SU-DHL-6 (cell line): ENCODE measurements around the gene TMEM273.

Experiments used
- H2AFZ ChIP-seq: fragments of 200-600 bp; sonication (generic); 2 replicates; pipeline ENCODE4 v1.6.1; 2014; ENCODE audit warnings: low read depth, mild to moderate bottlenecking, moderate library complexity, mixed read lengths, antibody characterized with exemption, low read length; ENCODE audit not compliant: severe bottlenecking
- H3F3A ChIP-seq: fragments of 200-600 bp; shearing (Covaris generic); 2 replicates; pipeline ENCODE4 v1.6.0; 2016; ENCODE audit warnings: antibody characterized with exemption, mild to moderate bottlenecking; ENCODE audit not compliant: insufficient read depth
- H3K27ac ChIP-seq: fragments of 200-600 bp; sonication (generic); 2 replicates; pipeline ENCODE4 v1.5.1; 2016; ENCODE audit warnings: low read depth, mild to moderate bottlenecking, low read length, moderate library complexity, mixed read lengths
- H3K27me3 ChIP-seq: fragments of 200-600 bp; sonication (generic), shearing (Covaris generic); 2 replicates; pipeline ENCODE4 v1.6.0; 2014; ENCODE audit warnings: mild to moderate bottlenecking, low read length
- H3K36me3 ChIP-seq: fragments of 200-600 bp; sonication (generic); 2 replicates; pipeline ENCODE4 v1.6.1; 2014; ENCODE audit warnings: mild to moderate bottlenecking, low read length, mixed read lengths
- H3K4me2 ChIP-seq: fragments of 300-600, 200-600 bp; shearing (Covaris generic), sonication (generic); 2 replicates; pipeline ENCODE4 v1.6.0; 2014; ENCODE audit warnings: low read length, low read depth, mild to moderate bottlenecking; ENCODE audit not compliant: poor library complexity, severe bottlenecking
- H3K4me3 ChIP-seq: fragments of 200-600 bp; sonication (generic); 2 replicates; pipeline ENCODE4 v1.5.1; 2014; ENCODE audit warnings: antibody characterized with exemption, low read length, mild to moderate bottlenecking, mixed read lengths; ENCODE audit not compliant: insufficient read depth, poor library complexity, severe bottlenecking
- H3K79me2 ChIP-seq: fragments of 200-600 bp; sonication (generic); 2 replicates; pipeline ENCODE4 v1.6.1; 2014; ENCODE audit warnings: mild to moderate bottlenecking, low read length, moderate library complexity; ENCODE audit not compliant: insufficient read depth
- H3K9ac ChIP-seq: fragments of 200-600 bp; sonication (generic); 2 replicates; pipeline ENCODE4 v1.7.0; 2014; ENCODE audit warnings: mild to moderate bottlenecking, low read length
- H3K9me2 ChIP-seq: fragments of 200-600 bp; sonication (generic); replicated peaks from 2 replicates; pipeline ENCODE4 v1.6.1; 2014; ENCODE audit warnings: low read length; ENCODE audit not compliant: insufficient read depth
- H3K9me3 ChIP-seq: fragments of 200-600 bp; sonication (generic); 2 replicates; pipeline ENCODE4 v1.6.1; 2014; ENCODE audit warnings: low read length, mixed read lengths; ENCODE audit not compliant: insufficient read depth
- H4K20me1 ChIP-seq: fragments of 200-600 bp; sonication (generic); 2 replicates; pipeline ENCODE4 v1.6.1; 2014; ENCODE audit warnings: low read depth, mild to moderate bottlenecking, antibody characterized with exemption, low read length, moderate library complexity, mixed read lengths
- CTCF ChIP-seq: fragments of 200-600 bp; sonication (generic); IDR thresholded peaks from one replicate; pipeline ENCODE4 v1.5.1; 2017; ENCODE audit warnings: antibody characterized with exemption, mild to moderate bottlenecking, low read length, moderate library complexity; ENCODE audit not compliant: insufficient read depth, poor library complexity, severe bottlenecking
- EZH2phosphoT487 ChIP-seq: fragments of 200-600 bp; sonication (generic), shearing (Covaris generic); conservative IDR thresholded peaks from 2 replicates; pipeline ENCODE4 v1.6.1; 2018; ENCODE audit warnings: mild to moderate bottlenecking, antibody characterized with exemption, low read length, moderate library complexity, mixed read lengths

The TMEM273 gene

DNA sequence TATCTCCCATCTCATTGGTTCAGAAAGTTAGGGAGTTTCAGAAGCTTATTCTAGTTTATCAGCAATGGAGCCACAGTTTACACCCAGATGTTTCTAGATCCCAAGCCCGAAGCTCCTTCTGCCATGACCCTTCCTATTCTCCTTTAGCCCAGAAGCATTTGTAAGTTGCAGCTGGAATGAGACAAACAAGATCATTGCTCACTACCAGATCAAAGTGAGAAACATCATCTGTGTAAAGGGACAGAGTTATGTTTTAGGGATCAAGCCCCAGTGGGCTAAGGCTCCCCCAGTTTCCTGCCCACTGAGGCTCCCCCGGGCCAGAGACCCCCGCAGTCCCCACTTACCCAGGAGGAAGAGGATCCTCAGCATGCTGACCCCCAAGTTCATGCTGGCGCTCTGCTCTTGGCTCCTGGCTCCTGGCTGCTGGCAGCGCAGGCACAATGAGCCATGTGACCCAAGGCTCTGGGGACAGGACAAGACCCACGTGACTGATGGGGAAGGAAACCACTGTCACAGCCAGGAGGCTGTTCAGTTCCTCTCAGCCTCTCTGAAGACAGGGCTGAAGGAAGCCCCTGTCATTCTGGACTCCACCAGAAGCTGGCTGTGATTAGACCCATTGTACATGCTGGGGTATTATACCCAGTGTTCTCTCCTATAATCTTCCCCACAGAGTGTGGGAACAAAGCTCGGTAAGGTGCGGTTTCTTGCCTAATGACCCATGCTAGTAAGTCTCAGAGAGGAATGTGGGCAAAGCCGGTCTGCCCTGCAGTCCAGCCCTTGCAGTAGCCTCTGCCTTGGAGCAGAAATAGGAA, at the start of gene TMEM273:
TMEM273 (minus strand) TSS at position 442 of the 812 bp plus-strand sequence; CDS start at position 387, 55 bp downstream.
- Histone ChIP-seq H3K9me3 (no peaks in the 10 kb centered on the region), H3K36me3 (no peaks in the 10 kb centered on the region), H3K27me3 (no peaks in the 10 kb centered on the region; the same call in 1 of the 2 replicates), H3F3A (no peaks in the 10 kb centered on the region), H2AFZ (no peak within 1 kb of the TSS), H3K79me2 (no peaks in the 10 kb centered on the region), H4K20me1 (no peaks in the 10 kb centered on the region), H3K9me2 (no peaks in the 10 kb centered on the region), H3K9ac (no peak within 1 kb of the TSS), H3K4me2 (no peak within 1 kb of the TSS), H3K4me3 (no peak within 1 kb of the TSS), H3K27ac (no peak within 1 kb of the TSS)
- no peak for TF ChIP-seq CTCF
- no peak for TF ChIP-seq EZH2phosphoT487

- no peaks in the 10 kb centered on the region for H3K36me3 ChIP-seq
- no peaks in the 10 kb centered on the region for H3K27me3 ChIP-seq
- no peaks in the 10 kb centered on the region for H4K20me1 ChIP-seq
- H3K4me3 ChIP-seq, result no peak overlapping the region
- no peak overlapping the region for H2AFZ ChIP-seq
- H3K9me3 ChIP-seq, result no peaks in the 10 kb centered on the region
- no peaks in the 10 kb centered on the region for H3K9me2 ChIP-seq
- no peak overlapping the region for H3K9ac ChIP-seq
- H3K27ac ChIP-seq, result no peak overlapping the region
- H3K4me2 ChIP-seq, result no peak overlapping the region
- H3F3A ChIP-seq, result no peaks in the 10 kb centered on the region
- no peaks in the 10 kb centered on the region for H3K79me2 ChIP-seq
- no peak for TF ChIP-seq EZH2phosphoT487
- TF ChIP-seq CTCF, result no peak
These were observed 49.8 kb upstream of the TMEM273 start for GRCh38 chr10:49237985-49238384.

GRCh38 chr10:49235392-49235791, 47.2 kb upstream of the TMEM273 start:
- no peak overlapping the region for H3K4me2 ChIP-seq
- no peaks in the 10 kb centered on the region for H4K20me1 ChIP-seq
- H3K27me3 ChIP-seq, result no peaks in the 10 kb centered on the region
- H3K9me3 ChIP-seq, result no peaks in the 10 kb centered on the region
- H3K9ac ChIP-seq, result no peak overlapping the region
- H3K9me2 ChIP-seq, result no peaks in the 10 kb centered on the region
- H3K79me2 ChIP-seq, result no peaks in the 10 kb centered on the region
- H2AFZ ChIP-seq, result no peak overlapping the region
- H3K36me3 ChIP-seq, result no peaks in the 10 kb centered on the region
- TF ChIP-seq CTCF, result no peak
- H3F3A ChIP-seq, result no peaks in the 10 kb centered on the region
- no peak overlapping the region for H3K4me3 ChIP-seq
- no peak overlapping the region for H3K27ac ChIP-seq
